Measurements from ENCODE around the gene SPAG9. TPM values are rescaled to one million over a fixed set of nuclear protein-coding genes. Genes with fewer than 3 reads are reported as not detected.

SPAG9 gene
- total RNA-seq (93.3 TPM), polyA plus RNA-seq (ENCODE audit: insufficient read depth, low read depth, low replicate concordance) (15.4 TPM)
- long read RNA-seq, donor 1, partial matches to known transcripts, result 5 of 5 reads
- long read RNA-seq, donor 1, other reads (novel, unspliced or antisense), result 0 of 5 reads
- long read RNA-seq, donor 2, partial matches to known transcripts, result 0 of 3 reads
- long read RNA-seq, donor 2, other reads (novel, unspliced or antisense), result 0 of 3 reads
- long read RNA-seq, donor 3, full-length matches to known transcripts, result 5 of 5 reads
- long read RNA-seq, donor 3, partial matches to known transcripts, result 0 of 5 reads
- long read RNA-seq, donor 3, other reads (novel, unspliced or antisense), result 0 of 5 reads
- long read RNA-seq, donor 4, full-length matches to known transcripts, result 8 of 8 reads
- long read RNA-seq, donor 4, partial matches to known transcripts, result 0 of 8 reads
- long read RNA-seq, donor 4, other reads (novel, unspliced or antisense), result 0 of 8 reads
- long read RNA-seq, donor 5, partial matches to known transcripts, result 0 of 1 reads
- long read RNA-seq, donor 5, other reads (novel, unspliced or antisense), result 0 of 1 reads
- long read RNA-seq, donor 6, partial matches to known transcripts, result 0 of 2 reads
- long read RNA-seq, donor 6, other reads (novel, unspliced or antisense), result 0 of 2 reads
- long read RNA-seq, donor 7, full-length matches to known transcripts, result 10 of 38 reads
- long read RNA-seq, donor 7, partial matches to known transcripts, result 10 of 38 reads
- long read RNA-seq, donor 7, other reads (novel, unspliced or antisense), result 18 of 38 reads
- long read RNA-seq, donor 8, full-length matches to known transcripts, result 4 of 9 reads
- long read RNA-seq, donor 8, partial matches to known transcripts, result 5 of 9 reads
- long read RNA-seq, donor 8, other reads (novel, unspliced or antisense), result 0 of 9 reads
- long read RNA-seq, donor 9, result 0 reads
- long read RNA-seq, donor 10, full-length matches to known transcripts, result 5 of 10 reads
- long read RNA-seq, donor 10, partial matches to known transcripts, result 5 of 10 reads
- long read RNA-seq, donor 10, other reads (novel, unspliced or antisense), result 0 of 10 reads

GRCh38 chr17:51120739-51121619 is at the start of gene SPAG9:
Gene SPAG9, minus strand, starts transcription at chr17:51120868. Its CDS starts 212 bp downstream, at chr17:51120656.
- Histone ChIP-seq H3K4me1 (ENCODE audit: control insufficient read depth in 2 of 3, insufficient read depth in 2 of 3, low read depth in 1 of 3, low read length in 3 of 3) (peaks cover 6 to 19% (median 18%) of the 10 kb centered on the region in 3 donors), H3K9ac (ENCODE audit: low read length in 3 of 3) (peak within 1 kb of the TSS; percentile 97 to 99 (median 97)), H3K4me3 (ENCODE audit: low read length in 3 of 3) (peak within 1 kb of the TSS; percentile 81 to 97 (median 96)), H3K27ac (ENCODE audit: low read depth in 2 of 2, low read length in 2 of 2) (peak within 1 kb of the TSS; percentile 99 to 100), H3K9me3 (ENCODE audit: control insufficient read depth in 2 of 3, insufficient read depth in 1 of 3, low read length in 3 of 3) (no peaks in the 10 kb centered on the region), H3K27me3 (ENCODE audit: control insufficient read depth, insufficient read depth, low read length) (no peaks in the 10 kb centered on the region), H3K36me3 (ENCODE audit: control insufficient read depth in 2 of 3, insufficient read depth in 3 of 3, low read length in 3 of 3) (no peaks in the 10 kb centered on the region)
- intact Hi-C loops (cut with DNase I), result no loop called here
- DNase-seq, result peak; percentile 95 to 99 (median 97)
- FAIRE-seq, result no peak
- TF ChIP-seq CTCF (IDR thresholded peaks at IDR 0.05; ENCODE audit: borderline replicate concordance, extremely low read depth, insufficient read depth), result no peak

GRCh38 chr17:51169340-51169739 is 48.7 kb upstream of the SPAG9 start:
- H3K4me1 ChIP-seq (ENCODE audit: control insufficient read depth in 2 of 3, insufficient read depth in 2 of 3, low read depth in 1 of 3, low read length in 3 of 3), result peaks cover 0 to 7% (median 0%) of the 10 kb centered on the region in 3 donors
- FAIRE-seq (no peak), DNase-seq (no peak)
- H3K9me3 ChIP-seq (ENCODE audit: control insufficient read depth in 2 of 3, insufficient read depth in 1 of 3, low read length in 3 of 3), result no peaks in the 10 kb centered on the region
- no peak overlapping the region for H3K4me3 ChIP-seq (ENCODE audit: low read length in 3 of 3)
- no peak overlapping the region for H3K27ac ChIP-seq (ENCODE audit: low read depth in 2 of 2, low read length in 2 of 2)
- peaks cover 0 to 8% (median 0%) of the 10 kb centered on the region in 3 donors for H3K36me3 ChIP-seq (ENCODE audit: control insufficient read depth in 2 of 3, insufficient read depth in 3 of 3, low read length in 3 of 3)
- TF ChIP-seq CTCF (IDR thresholded peaks at IDR 0.05; ENCODE audit: borderline replicate concordance, extremely low read depth, insufficient read depth), result no peak
- H3K27me3 ChIP-seq (ENCODE audit: control insufficient read depth, insufficient read depth, low read length), result no peaks in the 10 kb centered on the region
- no peak overlapping the region for H3K9ac ChIP-seq (ENCODE audit: low read length in 3 of 3)
- intact Hi-C loops (cut with DNase I), result no loop called here
